ENCODE data around the gene RAB11B. TPM values are rescaled to one million over a fixed set of nuclear protein-coding genes. Genes with fewer than 3 reads are reported as not detected.

The RAB11B gene
- total and polyA plus RNA-seq, 4 donors: 27.3 to 91.2 (median 45.0) TPM

- H3K36me3 ChIP-seq (ENCODE audit: control insufficient read depth in 4 of 4, insufficient read depth in 3 of 4, low read depth in 1 of 4, low read length in 3 of 4): peaks cover 2 to 22% (median 12%) of the 10 kb centered on the region in 4 donors
- WGBS: 53% methylated on average over 4 of the region's 4 CpGs
- no peaks in the 10 kb centered on the region for H3K9me3 ChIP-seq (ENCODE audit: control insufficient read depth in 4 of 4, low read length in 3 of 4)
- TF ChIP-seq RXRA (IDR thresholded peaks at IDR 0.05) (peak in 1 of 2 donors; percentile 12), FOXA1 (IDR thresholded peaks at IDR 0.05) (no peak), REST (IDR thresholded peaks at IDR 0.05) (no peak), YY1 (IDR thresholded peaks at IDR 0.05) (no peak), RAD21 (IDR thresholded peaks at IDR 0.05) (no peak), HNF4A (conservative IDR thresholded peaks at IDR 0.05) (peak; percentile 25 to 34), JUND (IDR thresholded peaks at IDR 0.05) (no peak), TAF1 (conservative IDR thresholded peaks at IDR 0.05) (no peak), GABPA (IDR thresholded peaks at IDR 0.05 in 1 of 2, conservative IDR thresholded peaks at IDR 0.05 in 1 of 2) (no peak), ZBTB33 (IDR thresholded peaks at IDR 0.05) (no peak)
- TF ChIP-seq, protein P1, sequence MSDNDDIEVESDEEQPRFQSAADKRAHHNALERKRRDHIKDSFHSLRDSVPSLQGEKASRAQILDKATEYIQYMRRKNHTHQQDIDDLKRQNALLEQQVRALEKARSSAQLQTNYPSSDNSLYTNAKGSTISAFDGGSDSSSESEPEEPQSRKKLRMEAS (IDR thresholded peaks at IDR 0.05): no peak
- DNase-seq (ENCODE audit: low spot score): no peak
- no peak overlapping the region for H3K9ac ChIP-seq (ENCODE audit: low read depth in 1 of 2, low read length in 2 of 2)
- no peak overlapping the region for H3K4me3 ChIP-seq (ENCODE audit: low read depth in 1 of 3, low read length in 3 of 3)
- no peaks in the 10 kb centered on the region for H3K27me3 ChIP-seq (ENCODE audit: control insufficient read depth in 4 of 4, insufficient read depth in 4 of 4, low read length in 3 of 4)
- H3K4me1 ChIP-seq (ENCODE audit: control insufficient read depth in 4 of 4, insufficient read depth in 4 of 4, low read length in 3 of 4): peaks cover 13 to 53% (median 46%) of the 10 kb centered on the region in 4 donors
- H3K27ac ChIP-seq (ENCODE audit: low read depth in 1 of 2, low read length in 2 of 2): no peak overlapping the region
Observed at GRCh38 chr19:8452446-8453123, 62.4 kb downstream of the RAB11B start.

GRCh38 chr19:8453616-8454015 lies 63.5 kb downstream of the RAB11B start:
- Histone ChIP-seq H3K27ac (ENCODE audit: low read depth in 1 of 2, low read length in 2 of 2) (no peak overlapping the region), H3K9ac (ENCODE audit: low read depth in 1 of 2, low read length in 2 of 2) (no peak overlapping the region), H3K9me3 (ENCODE audit: control insufficient read depth in 4 of 4, low read length in 3 of 4) (no peaks in the 10 kb centered on the region), H3K4me1 (ENCODE audit: control insufficient read depth in 4 of 4, insufficient read depth in 4 of 4, low read length in 3 of 4) (peaks cover 19 to 63% (median 52%) of the 10 kb centered on the region in 4 donors), H3K4me3 (ENCODE audit: low read depth in 1 of 3, low read length in 3 of 3) (no peak overlapping the region), H3K27me3 (ENCODE audit: control insufficient read depth in 4 of 4, insufficient read depth in 4 of 4, low read length in 3 of 4) (no peaks in the 10 kb centered on the region), H3K36me3 (ENCODE audit: control insufficient read depth in 4 of 4, insufficient read depth in 3 of 4, low read depth in 1 of 4, low read length in 3 of 4) (peaks cover 2 to 24% (median 12%) of the 10 kb centered on the region in 4 donors)
- WGBS: 85% methylated on average over 6 of the region's 6 CpGs
- DNase-seq (ENCODE audit: low spot score): no peak
- TF ChIP-seq YY1 (IDR thresholded peaks at IDR 0.05) (no peak), CTCF (IDR thresholded peaks at IDR 0.05; ENCODE audit: low read depth, low read length, missing input control) (no peak), HNF4G (IDR thresholded peaks at IDR 0.05) (no peak), RAD21 (IDR thresholded peaks at IDR 0.05) (no peak), GABPA (IDR thresholded peaks at IDR 0.05 in 1 of 2, conservative IDR thresholded peaks at IDR 0.05 in 1 of 2) (no peak), REST (IDR thresholded peaks at IDR 0.05) (no peak), NR2F2 (IDR thresholded peaks at IDR 0.05) (no peak), RXRA (IDR thresholded peaks at IDR 0.05) (no peak), EGR1 (IDR thresholded peaks at IDR 0.05; ENCODE audit: low read depth in 2 of 2) (no peak), FOXA1 (IDR thresholded peaks at IDR 0.05) (no peak), SP1 (IDR thresholded peaks at IDR 0.05) (no peak), JUND (IDR thresholded peaks at IDR 0.05) (no peak)
- TF ChIP-seq, protein P2, sequence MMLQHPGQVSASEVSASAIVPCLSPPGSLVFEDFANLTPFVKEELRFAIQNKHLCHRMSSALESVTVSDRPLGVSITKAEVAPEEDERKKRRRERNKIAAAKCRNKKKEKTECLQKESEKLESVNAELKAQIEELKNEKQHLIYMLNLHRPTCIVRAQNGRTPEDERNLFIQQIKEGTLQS (IDR thresholded peaks at IDR 0.05): no peak
- TF ChIP-seq, protein P1 (IDR thresholded peaks at IDR 0.05): no peak
